ENCODE data around the gene PIP5K1C.
"Not testable (repeated sequence)": the region's sequence is repeated elsewhere in the genome, so short reads cannot be mapped to it uniquely, and the experiment has no call there.

PIP5K1C gene

GRCh38 chr19:3645726-3646125 lies 54.5 kb downstream of the PIP5K1C start:
- DNase-seq (ENCODE audit: low read depth) = no peak

- no peak for DNase-seq (ENCODE audit: low read depth)
Measured at GRCh38 chr19:3645067-3645396, 55.2 kb downstream of the PIP5K1C start.

GRCh38 chr19:3644351-3645066 lies 55.8 kb downstream of the PIP5K1C start:
- no peak for DNase-seq (ENCODE audit: low read depth)

GRCh38 chr19:3643674-3644313 lies 56.5 kb downstream of the PIP5K1C start:
- no peak for DNase-seq (ENCODE audit: low read depth)

GRCh38 chr19:3642987-3643673 lies 57.1 kb downstream of the PIP5K1C start:
- no peak for DNase-seq (ENCODE audit: low read depth)

GRCh38 chr19:3642296-3642695 lies 58.0 kb downstream of the PIP5K1C start:
- no peak for DNase-seq (ENCODE audit: low read depth)

GRCh38 chr19:3641515-3642269 lies 58.6 kb downstream of the PIP5K1C start:
- DNase-seq (ENCODE audit: low read depth) = no peak

GRCh38 chr19:3639479-3639878 lies 60.8 kb downstream of the PIP5K1C start:
- DNase-seq (ENCODE audit: low read depth) = no peak

GRCh38 chr19:3638208-3639193 lies 61.8 kb downstream of the PIP5K1C start:
- DNase-seq (ENCODE audit: low read depth) = no peak

GRCh38 chr19:3637621-3638020 lies 62.6 kb downstream of the PIP5K1C start:
- no peak for DNase-seq (ENCODE audit: low read depth)

- no peak for DNase-seq (ENCODE audit: low read depth)
Measured at GRCh38 chr19:3636962-3637361, 63.3 kb downstream of the PIP5K1C start.

GRCh38 chr19:3636506-3636905 lies 63.8 kb downstream of the PIP5K1C start:
- no peak for DNase-seq (ENCODE audit: low read depth)

GRCh38 chr19:3634496-3635045 lies 65.7 kb downstream of the PIP5K1C start:
- no peak for DNase-seq (ENCODE audit: low read depth)

GRCh38 chr19:3633559-3633988 lies 66.7 kb downstream of the PIP5K1C start:
- no peak for DNase-seq (ENCODE audit: low read depth)

- no peak for DNase-seq (ENCODE audit: low read depth)
Measured at GRCh38 chr19:3632739-3633558, 67.3 kb downstream of the PIP5K1C start.

GRCh38 chr19:3632098-3632497 lies 68.2 kb downstream of the PIP5K1C start:
- no peak for DNase-seq (ENCODE audit: low read depth)

- no peak for DNase-seq (ENCODE audit: low read depth)
Measured at GRCh38 chr19:3631053-3631861, 69.0 kb downstream of the PIP5K1C start.

GRCh38 chr19:3628766-3629165 lies 71.5 kb downstream of the PIP5K1C start:
- DNase-seq (ENCODE audit: low read depth) = not testable (repeated sequence)

GRCh38 chr19:3627351-3627723 lies 72.9 kb downstream of the PIP5K1C start:
- DNase-seq (ENCODE audit: low read depth) = no peak
